Neutrophil (primary cell): ENCODE data around the gene LDLRAD4.

Experiments used
- H3K27ac ChIP-seq: fragments of 200-600 bp; sonication (generic); 2 replicates; pipeline ENCODE4 v1.5.1; 2016; ENCODE audit warnings: mild to moderate bottlenecking, moderate library complexity
- H3K27me3 ChIP-seq: fragments of 200-600 bp; sonication (generic); 2 replicates; pipeline ENCODE4 v1.6.0; 2016; ENCODE audit warnings: mild to moderate bottlenecking
- H3K36me3 ChIP-seq: fragments of 200-600 bp; sonication (generic); 2 replicates; pipeline ENCODE4 v1.5.1; 2017
- H3K4me1 ChIP-seq, 2 experiments: fragments of 200-600 bp in 1 of 2; sonication (generic) in 1 of 2; 1 replicate in 1 of 2; 2 replicates in 1 of 2; pipeline versions ENCODE4 v1.5.1 to v1.6.1; 2013 to 2016; ENCODE audit warnings: low read depth in 1 of 2, low read length in 1 of 2, mild to moderate bottlenecking in 1 of 2, moderate library complexity in 1 of 2; ENCODE audit not compliant: control insufficient read depth in 1 of 2, insufficient read depth in 1 of 2
- H3K4me3 ChIP-seq, 2 experiments: fragments of 200-600 bp in 1 of 2; sonication (generic) in 1 of 2; 1 replicate in 1 of 2; 2 replicates in 1 of 2; pipeline ENCODE4 v1.5.1; 2013 to 2016; ENCODE audit warnings: low read depth in 1 of 2, low read length in 1 of 2, mild to moderate bottlenecking in 1 of 2, moderate library complexity in 1 of 2
- H3K9me3 ChIP-seq: fragments of 200-600 bp; sonication (generic); 2 replicates; pipeline ENCODE4 v1.5.1; 2016
- TF ChIP-seq, protein P1 (sequence below): fragments of 200-600 bp; sonication (generic); IDR thresholded peaks from 2 replicates; pipeline ENCODE4 v1.5.1; 2016; ENCODE audit warnings: antibody characterized with exemption

The LDLRAD4 gene

GRCh38 chr18:13444430-13445240, 226.1 kb downstream of the LDLRAD4 start:
- H3K4me1 ChIP-seq = no peaks in the 10 kb centered on the region
- no peak overlapping the region for H3K27ac ChIP-seq
- no peak overlapping the region for H3K4me3 ChIP-seq
- no peaks in the 10 kb centered on the region for H3K36me3 ChIP-seq
- TF ChIP-seq, protein P1, sequence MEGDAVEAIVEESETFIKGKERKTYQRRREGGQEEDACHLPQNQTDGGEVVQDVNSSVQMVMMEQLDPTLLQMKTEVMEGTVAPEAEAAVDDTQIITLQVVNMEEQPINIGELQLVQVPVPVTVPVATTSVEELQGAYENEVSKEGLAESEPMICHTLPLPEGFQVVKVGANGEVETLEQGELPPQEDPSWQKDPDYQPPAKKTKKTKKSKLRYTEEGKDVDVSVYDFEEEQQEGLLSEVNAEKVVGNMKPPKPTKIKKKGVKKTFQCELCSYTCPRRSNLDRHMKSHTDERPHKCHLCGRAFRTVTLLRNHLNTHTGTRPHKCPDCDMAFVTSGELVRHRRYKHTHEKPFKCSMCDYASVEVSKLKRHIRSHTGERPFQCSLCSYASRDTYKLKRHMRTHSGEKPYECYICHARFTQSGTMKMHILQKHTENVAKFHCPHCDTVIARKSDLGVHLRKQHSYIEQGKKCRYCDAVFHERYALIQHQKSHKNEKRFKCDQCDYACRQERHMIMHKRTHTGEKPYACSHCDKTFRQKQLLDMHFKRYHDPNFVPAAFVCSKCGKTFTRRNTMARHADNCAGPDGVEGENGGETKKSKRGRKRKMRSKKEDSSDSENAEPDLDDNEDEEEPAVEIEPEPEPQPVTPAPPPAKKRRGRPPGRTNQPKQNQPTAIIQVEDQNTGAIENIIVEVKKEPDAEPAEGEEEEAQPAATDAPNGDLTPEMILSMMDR = no peak
- no peaks in the 10 kb centered on the region for H3K9me3 ChIP-seq
- no peaks in the 10 kb centered on the region for H3K27me3 ChIP-seq

DNA sequence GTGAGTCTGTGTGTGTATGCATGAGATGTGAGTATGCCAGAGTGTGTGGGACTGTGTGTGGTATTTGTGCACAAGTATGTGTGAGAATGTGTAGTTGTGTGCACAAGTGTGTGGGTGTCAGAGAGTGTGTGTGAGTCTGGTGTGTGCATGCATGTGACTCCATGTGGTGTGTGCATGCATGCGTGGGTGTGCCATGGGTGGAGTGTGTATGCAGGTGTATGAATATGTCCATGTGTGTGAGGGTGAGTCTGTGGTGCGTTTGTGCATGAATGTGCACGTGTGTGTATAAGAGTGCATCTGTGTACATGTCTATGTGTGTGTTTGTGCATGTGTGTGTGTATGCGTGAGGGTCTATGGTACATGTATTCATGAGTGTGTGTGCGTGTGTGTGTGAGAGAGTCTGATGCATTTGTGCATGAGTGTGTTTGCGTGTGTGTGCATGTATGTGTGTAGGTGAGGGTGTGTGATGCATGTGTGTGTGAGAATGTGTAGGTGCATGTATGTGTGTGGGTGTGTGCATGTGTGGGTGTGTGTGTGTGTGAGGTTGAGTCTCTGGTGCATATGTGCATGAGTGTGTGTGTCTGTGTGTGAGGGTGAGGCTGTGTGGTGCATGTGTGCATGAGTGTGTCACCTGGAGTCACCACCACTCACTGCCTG, 226.8 kb downstream of the LDLRAD4 start:
- H3K36me3 ChIP-seq = no peaks in the 10 kb centered on the region
- H3K4me3 ChIP-seq = no peak overlapping the region
- H3K27me3 ChIP-seq = no peaks in the 10 kb centered on the region
- no peaks in the 10 kb centered on the region for H3K4me1 ChIP-seq
- TF ChIP-seq, protein P1 = no peak
- no peak overlapping the region for H3K27ac ChIP-seq
- no peaks in the 10 kb centered on the region for H3K9me3 ChIP-seq

DNA sequence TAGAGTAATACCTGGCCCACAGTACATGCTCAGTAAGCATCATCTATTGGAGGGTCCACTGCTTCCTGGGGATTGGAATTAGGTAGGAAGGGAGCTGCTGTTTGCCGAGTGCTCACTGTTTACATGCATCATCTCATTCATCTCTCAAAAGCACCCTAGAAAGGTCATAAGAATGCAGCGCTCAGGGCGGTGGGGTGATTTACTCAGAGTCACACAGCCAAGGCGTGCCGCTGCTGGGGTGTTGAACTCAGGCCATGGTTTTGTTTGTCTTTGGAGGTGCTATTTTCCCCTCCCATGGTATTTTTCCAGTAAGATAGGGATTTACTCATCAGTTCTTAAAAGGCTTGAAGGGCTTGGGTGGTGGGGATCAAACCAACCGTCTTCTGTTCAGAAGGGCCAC, 227.5 kb downstream of the LDLRAD4 start:
- Histone ChIP-seq H3K9me3 (no peaks in the 10 kb centered on the region), H3K4me3 (no peak overlapping the region), H3K4me1 (peaks cover 5 to 7% of the 10 kb centered on the region in 2 experiments), H3K36me3 (no peaks in the 10 kb centered on the region), H3K27ac (no peak overlapping the region), H3K27me3 (no peaks in the 10 kb centered on the region)
- TF ChIP-seq, protein P1 = no peak

GRCh38 chr18:13446610-13447461, 228.3 kb downstream of the LDLRAD4 start:
- H3K27me3 ChIP-seq = no peaks in the 10 kb centered on the region
- TF ChIP-seq, protein P1 = no peak
- no peak overlapping the region for H3K27ac ChIP-seq
- peaks cover 13 to 15% of the 10 kb centered on the region in 2 experiments for H3K4me1 ChIP-seq
- no peaks in the 10 kb centered on the region for H3K36me3 ChIP-seq
- no peak overlapping the region for H3K4me3 ChIP-seq
- no peaks in the 10 kb centered on the region for H3K9me3 ChIP-seq

DNA sequence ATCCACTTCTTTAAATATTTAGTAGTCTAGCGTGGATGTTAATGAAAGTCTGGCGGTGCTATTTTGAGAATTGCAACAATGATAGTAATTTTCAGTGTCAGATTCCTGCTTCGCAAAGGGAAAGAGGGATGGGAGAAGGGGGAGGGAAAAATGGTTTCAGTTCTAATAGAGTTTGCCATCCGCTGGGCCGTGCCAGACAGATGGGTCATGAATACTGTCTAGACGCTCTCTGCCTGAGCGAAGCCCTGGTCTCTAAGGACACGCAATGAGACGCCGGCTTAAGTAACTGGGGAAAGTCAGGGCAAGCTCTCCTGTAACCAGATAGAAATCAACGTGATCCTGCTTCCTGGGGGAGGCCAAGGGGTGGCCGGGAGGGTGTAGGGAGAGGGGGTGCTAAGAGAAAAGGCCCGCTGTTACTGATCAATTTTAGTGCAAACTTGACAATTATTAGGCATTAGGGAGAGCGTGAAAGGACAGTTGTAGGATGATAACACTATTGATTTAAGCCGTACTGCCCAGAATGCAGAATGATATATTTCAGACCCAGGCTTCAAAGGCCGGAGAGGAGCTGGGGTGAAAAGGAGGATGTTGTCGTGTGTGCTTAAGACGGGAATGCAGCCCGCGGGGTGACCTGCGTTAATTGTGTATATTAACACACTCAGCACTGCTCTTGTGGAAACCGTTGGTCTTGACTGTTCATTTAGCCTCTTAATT, 229.2 kb downstream of the LDLRAD4 start:
- TF ChIP-seq, protein P1 = no peak
- peaks cover 22 to 23% of the 10 kb centered on the region in 2 experiments for H3K4me1 ChIP-seq
- no peak overlapping the region for H3K27ac ChIP-seq
- H3K9me3 ChIP-seq = no peaks in the 10 kb centered on the region
- H3K27me3 ChIP-seq = no peaks in the 10 kb centered on the region
- no peak overlapping the region for H3K4me3 ChIP-seq
- no peaks in the 10 kb centered on the region for H3K36me3 ChIP-seq
